Subcutaneous abdominal adipose tissue (tissue), 5 donors: ENCODE data around the gene ZNF717.
"Not testable (repeated sequence)": the region's sequence is repeated elsewhere in the genome, so short reads cannot be mapped to it uniquely, and the experiment has no call there.

Experiments used
- H3K27ac ChIP-seq: one replicate; pipeline ENCODE4 v1.7.0; 2013; ENCODE audit warnings: low read depth, mild to moderate bottlenecking, inconsistent platforms, low read length, moderate library complexity
- H3K27me3 ChIP-seq, 5 donors: one replicate each; pipeline ENCODE4 v1.7.0; 2013; ENCODE audit warnings: low read length in 5 of 5, inconsistent platforms in 1 of 5; ENCODE audit not compliant: control insufficient read depth in 5 of 5, insufficient read depth in 4 of 5
- H3K36me3 ChIP-seq, 5 donors: one replicate each; pipeline ENCODE4 v1.7.0; 2013; ENCODE audit warnings: low read length in 5 of 5; ENCODE audit not compliant: control insufficient read depth in 5 of 5, insufficient read depth in 5 of 5
- H3K4me1 ChIP-seq, 5 donors: one replicate each; pipeline ENCODE4 v1.7.0; 2013; ENCODE audit warnings: low read length in 5 of 5, mild to moderate bottlenecking in 3 of 5, moderate library complexity in 1 of 5; ENCODE audit not compliant: control insufficient read depth in 5 of 5, insufficient read depth in 5 of 5
- H3K4me3 ChIP-seq, 5 donors: one replicate each; pipeline ENCODE4 v1.7.0; 2013; ENCODE audit warnings: low read length in 5 of 5, low read depth in 1 of 5
- H3K9ac ChIP-seq, 5 donors: one replicate each; pipeline ENCODE4 v1.7.0; 2013; ENCODE audit warnings: low read length in 5 of 5, mild to moderate bottlenecking in 4 of 5, moderate library complexity in 3 of 5
- H3K9me3 ChIP-seq, 5 donors: one replicate each; pipeline ENCODE4 v1.7.0; 2013; ENCODE audit warnings: low read length in 5 of 5; ENCODE audit not compliant: control insufficient read depth in 5 of 5
- donor health status: healthy.
- donor health status: healthy.
- donor health status: healthy.
- donor health status: healthy.
- donor health status: healthy.

The ZNF717 gene

DNA sequence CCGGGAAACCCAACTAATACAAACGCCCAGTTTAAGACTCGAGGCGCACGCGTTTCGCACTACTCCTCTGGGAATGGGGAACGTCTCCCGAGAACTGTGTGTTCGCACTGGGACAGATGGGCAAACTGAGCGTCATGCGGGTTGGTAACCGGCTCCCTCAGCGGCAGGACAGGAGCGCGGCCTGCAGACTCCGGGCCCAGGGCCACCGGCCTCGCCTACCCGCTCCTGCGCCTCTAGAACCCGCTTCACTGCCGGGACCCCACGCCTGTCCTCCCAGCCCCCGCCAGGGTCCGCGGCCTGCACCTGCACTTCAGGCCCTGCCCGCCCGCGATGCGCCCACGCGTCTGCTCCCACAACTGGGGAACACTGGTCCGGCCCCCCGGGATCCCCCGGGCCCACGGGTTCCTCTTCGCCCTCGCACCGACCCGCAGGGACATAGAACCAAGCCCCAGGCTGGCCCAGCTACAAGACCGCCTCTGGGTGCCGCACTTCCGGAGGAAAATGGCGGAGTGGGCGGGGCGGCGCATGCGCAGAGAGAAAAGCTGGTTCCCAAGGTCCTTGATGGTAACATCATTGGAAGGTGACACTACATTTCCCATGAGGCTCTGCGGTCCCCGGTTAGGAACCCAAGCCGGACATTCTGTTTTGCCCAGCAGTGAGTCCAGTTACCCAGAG lies at the start of gene ZNF717:
Gene ZNF717 (minus strand): TSS at position 469 of the 675 bp plus-strand sequence. CDS start 2,187 bp downstream, outside the sequence.
- not testable (repeated sequence) for H3K4me1 ChIP-seq, H3K9me3 ChIP-seq, H3K27me3 ChIP-seq
- Histone ChIP-seq H3K9ac (peak within 1 kb of the TSS; percentile 39 to 80 (median 78)), H3K27ac (peak within 1 kb of the TSS; percentile 46), H3K4me3 (peak within 1 kb of the TSS; percentile 64 to 90 (median 76)), H3K36me3 (peaks cover 4 to 22% (median 11%) of the 10 kb centered on the region in 5 donors)

DNA sequence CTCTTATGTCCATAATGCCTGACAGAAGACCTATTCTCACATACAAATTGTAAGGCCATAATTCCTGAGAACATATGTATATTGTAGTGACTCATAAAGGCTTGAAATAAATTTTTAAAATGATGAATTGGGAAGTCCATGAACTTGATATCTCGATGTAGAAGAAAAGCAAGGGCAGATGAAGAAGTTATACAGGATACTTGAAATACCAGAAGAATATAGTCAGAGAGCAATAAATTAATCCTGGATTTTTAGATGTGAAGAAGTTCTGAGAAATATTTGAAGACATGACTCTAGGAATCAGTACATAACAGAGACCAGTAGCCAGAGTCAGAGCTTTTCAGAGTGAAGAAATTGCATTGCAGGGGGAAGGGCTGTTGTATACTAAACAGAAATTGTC lies 45.7 kb upstream of the ZNF717 start:
- H3K27ac ChIP-seq, H3K27me3 ChIP-seq, H3K36me3 ChIP-seq, H3K4me1 ChIP-seq, H3K9ac ChIP-seq, H3K9me3 ChIP-seq, H3K4me3 ChIP-seq: not testable (repeated sequence)

DNA sequence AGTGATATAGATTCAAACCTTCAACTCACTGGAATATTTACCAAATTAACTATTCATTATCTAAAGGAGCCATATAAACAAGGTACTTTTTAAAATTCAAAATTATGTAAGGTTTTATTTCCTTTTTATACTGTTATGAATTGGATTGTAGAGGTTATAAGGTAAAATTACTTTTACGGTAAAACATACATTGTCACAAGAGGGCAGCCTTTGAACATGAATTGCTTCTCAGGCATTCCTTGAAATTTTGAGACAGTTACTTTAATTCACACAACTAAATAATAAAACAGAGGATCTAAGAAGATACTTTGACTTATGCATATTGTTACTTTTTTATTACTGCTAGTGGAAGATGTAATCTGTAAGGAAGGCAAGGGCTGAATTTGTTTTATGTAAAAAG lies 32.7 kb upstream of the ZNF717 start:
- not testable (repeated sequence) for H3K27ac ChIP-seq

DNA sequence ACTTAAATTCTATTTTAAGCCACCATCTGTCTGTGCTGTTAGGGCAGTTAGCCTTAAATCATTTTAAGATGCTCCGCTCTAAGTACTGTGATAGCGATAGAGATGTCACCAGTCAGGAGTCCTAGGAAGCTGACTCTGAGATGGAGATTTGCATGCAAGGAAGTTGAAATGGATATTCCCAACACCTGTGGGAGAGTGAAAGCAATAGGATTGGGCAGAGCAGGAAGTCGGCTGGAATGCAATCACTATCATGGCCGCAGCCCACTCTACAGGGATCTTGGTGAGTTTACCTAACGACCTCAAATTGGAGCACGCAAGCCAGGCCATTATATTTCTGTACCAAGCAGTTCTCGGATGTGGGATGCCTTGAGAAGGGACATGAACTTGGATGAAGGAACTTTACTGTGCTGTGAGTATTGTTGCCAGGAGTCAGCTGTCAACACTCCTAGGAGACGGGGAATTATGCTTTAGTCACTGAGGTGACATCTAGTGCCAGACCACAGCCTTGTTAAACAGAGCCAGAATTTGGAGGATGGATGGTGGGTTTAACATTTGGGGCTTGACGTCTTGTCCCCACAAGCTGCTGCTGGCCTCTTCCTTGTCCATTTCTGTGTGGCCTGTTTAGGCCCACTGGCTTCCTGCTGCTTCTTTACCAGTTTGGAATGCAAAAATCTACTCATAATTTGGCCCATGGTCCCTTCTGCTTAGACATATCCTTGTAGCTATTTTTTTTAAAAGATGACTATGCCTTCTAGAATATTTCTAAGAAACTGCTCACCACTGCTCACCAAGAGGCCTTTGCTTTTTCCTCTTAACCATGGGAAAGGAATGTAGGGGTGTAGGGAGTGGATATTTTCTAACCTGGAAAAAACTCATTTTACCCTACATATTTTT lies 31.2 kb upstream of the ZNF717 start:
- H3K9ac ChIP-seq, H3K4me3 ChIP-seq, H3K27ac ChIP-seq, H3K4me1 ChIP-seq, H3K36me3 ChIP-seq, H3K27me3 ChIP-seq, H3K9me3 ChIP-seq: not testable (repeated sequence)

More for the DNA sequence above, 32.7 kb upstream of the ZNF717 start:
- not testable (repeated sequence) for H3K9me3 ChIP-seq, H3K27me3 ChIP-seq, H3K4me1 ChIP-seq, H3K36me3 ChIP-seq, H3K9ac ChIP-seq, H3K4me3 ChIP-seq

DNA sequence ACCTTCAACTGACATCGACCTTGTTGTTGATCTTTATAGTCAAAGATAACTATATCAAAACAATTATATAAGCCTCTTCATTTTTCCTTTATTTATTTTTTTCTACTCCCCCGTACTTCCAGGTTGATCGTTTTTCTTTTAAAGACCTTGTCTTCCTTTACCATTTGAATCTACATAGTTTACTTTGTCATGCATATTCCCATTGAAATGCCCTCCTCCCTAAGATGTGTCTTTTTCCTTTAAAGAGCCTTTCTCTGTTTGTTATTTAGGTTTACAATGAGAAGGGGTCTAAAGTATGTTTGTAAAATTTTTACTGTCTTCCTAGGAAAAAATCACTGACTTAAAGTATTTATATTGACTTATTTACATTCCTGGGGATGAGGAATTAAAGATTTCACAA lies 29.4 kb upstream of the ZNF717 start:
- no peak overlapping the region for H3K27ac ChIP-seq

DNA sequence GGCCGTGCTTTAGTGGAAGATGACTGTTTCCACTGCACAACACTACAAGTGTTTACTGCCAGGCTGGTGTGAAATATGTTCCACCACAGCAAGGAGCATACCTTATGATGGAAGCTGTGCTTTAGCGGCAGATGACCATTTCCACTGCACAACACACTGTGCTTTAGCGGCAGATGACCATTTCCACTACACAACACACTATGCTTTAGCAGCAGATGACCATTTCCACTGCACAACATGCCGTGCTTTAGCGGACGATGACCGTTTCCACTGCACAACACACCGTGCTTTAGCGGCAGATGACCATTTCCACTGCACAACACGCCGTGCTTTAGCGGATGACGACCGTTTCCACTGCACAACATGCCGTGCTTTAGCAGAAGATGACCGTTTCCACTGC lies 2.8 kb downstream of the ZNF717 start:
- Histone ChIP-seq H3K9me3 (peaks cover 2 to 27% (median 14%) of the 10 kb centered on the region in 5 donors), H3K27ac (no peak overlapping the region), H3K4me1 (peaks cover 0 to 9% (median 7%) of the 10 kb centered on the region in 5 donors), H3K4me3 (peak overlapping the region in 2 of 5 donors; percentile 3 to 32), H3K36me3 (peaks cover 15 to 34% (median 22%) of the 10 kb centered on the region in 5 donors), H3K9ac (no peak overlapping the region), H3K27me3 (no peaks in the 10 kb centered on the region)

More for the DNA sequence above, 29.4 kb upstream of the ZNF717 start:
- no peaks in the 10 kb centered on the region for H3K4me1 ChIP-seq
- H3K27me3 ChIP-seq = no peaks in the 10 kb centered on the region
- H3K9ac ChIP-seq = no peak overlapping the region
- no peak overlapping the region for H3K4me3 ChIP-seq
- H3K9me3 ChIP-seq = no peaks in the 10 kb centered on the region
- no peaks in the 10 kb centered on the region for H3K36me3 ChIP-seq

DNA sequence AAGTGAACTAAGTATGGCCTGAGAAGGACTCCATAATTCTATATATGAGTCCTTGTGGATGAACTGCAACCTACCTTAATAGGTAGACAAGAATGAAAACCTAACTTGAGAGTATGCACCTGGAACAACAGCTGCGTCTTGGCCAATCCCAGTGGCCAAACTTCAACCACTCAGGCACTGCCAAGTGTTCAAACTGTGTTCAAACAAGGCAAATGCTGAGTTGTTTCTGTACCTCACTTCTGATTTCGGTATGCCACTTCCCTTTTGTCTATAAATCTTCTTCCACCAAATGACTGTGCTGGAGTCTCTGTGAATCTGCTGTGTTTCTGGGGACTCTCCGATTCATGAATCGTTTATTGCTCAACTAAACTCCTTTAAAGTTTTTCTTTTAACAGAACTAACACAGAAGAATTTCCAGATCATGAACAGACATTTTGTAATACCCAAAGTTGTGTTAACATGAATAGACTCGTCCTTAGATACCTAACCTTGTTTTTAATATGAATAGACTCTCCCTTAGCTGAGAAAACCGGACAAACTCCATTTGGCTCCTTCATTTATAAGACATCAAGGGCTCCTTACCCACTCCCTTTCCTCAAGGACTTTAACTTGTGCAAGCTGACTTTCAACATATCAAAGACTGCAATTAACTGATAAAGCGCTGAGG lies 4.1 kb downstream of the ZNF717 start:
- H3K27me3 ChIP-seq = no peaks in the 10 kb centered on the region

DNA sequence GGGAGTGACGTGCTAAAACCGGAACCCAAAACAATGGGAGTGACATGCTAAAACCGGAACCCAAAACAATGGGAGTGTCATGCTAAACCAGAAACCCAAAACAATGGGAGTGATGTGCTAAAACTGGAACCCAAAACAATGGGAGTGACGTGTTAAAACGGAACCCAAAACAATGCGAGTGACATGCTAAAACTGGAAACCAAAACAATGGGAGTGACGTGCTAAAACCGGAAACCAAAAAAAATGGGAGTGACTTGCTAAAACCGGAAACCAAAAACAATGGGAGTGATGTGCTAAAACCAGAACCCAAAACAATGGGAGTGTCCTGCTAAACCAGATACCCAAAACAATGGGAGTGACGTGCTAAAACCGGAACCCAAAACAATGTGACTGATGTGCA lies 7.6 kb downstream of the ZNF717 start:
- peaks cover 4 to 31% (median 20%) of the 10 kb centered on the region in 5 donors for H3K9me3 ChIP-seq
- not testable (repeated sequence) for H3K9ac ChIP-seq, H3K27ac ChIP-seq, H3K4me1 ChIP-seq, H3K27me3 ChIP-seq, H3K4me3 ChIP-seq
- H3K36me3 ChIP-seq = peaks cover 14 to 33% (median 30%) of the 10 kb centered on the region in 5 donors

More for the DNA sequence above, 4.1 kb downstream of the ZNF717 start:
- no peak overlapping the region for H3K9ac ChIP-seq
- H3K4me3 ChIP-seq = no peak overlapping the region
- H3K27ac ChIP-seq = no peak overlapping the region
- peaks cover 15 to 34% (median 30%) of the 10 kb centered on the region in 5 donors for H3K36me3 ChIP-seq
- H3K9me3 ChIP-seq = peaks cover 4 to 31% (median 16%) of the 10 kb centered on the region in 5 donors
- H3K4me1 ChIP-seq = peaks cover 0 to 9% (median 7%) of the 10 kb centered on the region in 5 donors

DNA sequence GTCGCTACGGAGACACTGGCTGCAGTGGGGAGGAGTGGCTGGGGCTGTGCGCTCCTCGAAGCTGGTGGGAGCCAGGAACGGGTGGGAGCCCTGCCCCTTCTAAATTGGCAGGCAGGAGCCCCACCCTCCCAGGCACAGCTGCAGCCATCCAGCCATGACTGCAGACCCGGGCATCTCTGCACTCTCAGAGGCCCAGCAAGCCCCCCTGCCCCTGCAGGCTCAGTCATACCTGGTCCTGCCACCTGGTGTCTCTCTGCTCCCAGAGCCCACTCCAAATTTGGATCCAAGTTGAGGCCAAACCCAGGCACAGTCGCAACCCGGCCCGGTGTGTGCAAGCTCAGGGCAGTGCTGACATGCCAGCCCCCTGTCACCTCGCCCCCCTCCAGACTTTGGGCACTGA lies 13.7 kb downstream of the ZNF717 start:
- Histone ChIP-seq H3K4me3 (peak overlapping the region in 1 of 5 donors; percentile 18), H3K9me3 (peaks cover under 1 to 40% (median 23%) of the 10 kb centered on the region in 5 donors), H3K36me3 (peaks cover 8 to 24% (median 14%) of the 10 kb centered on the region in 5 donors)
- H3K27ac ChIP-seq, H3K9ac ChIP-seq, H3K27me3 ChIP-seq, H3K4me1 ChIP-seq: not testable (repeated sequence)
